ENCODE measurements around the gene PCCA.
"Not testable (repeated sequence)": the region's sequence is repeated elsewhere in the genome, so short reads cannot be mapped to it uniquely, and the experiment has no call there.

PCCA gene

DNA sequence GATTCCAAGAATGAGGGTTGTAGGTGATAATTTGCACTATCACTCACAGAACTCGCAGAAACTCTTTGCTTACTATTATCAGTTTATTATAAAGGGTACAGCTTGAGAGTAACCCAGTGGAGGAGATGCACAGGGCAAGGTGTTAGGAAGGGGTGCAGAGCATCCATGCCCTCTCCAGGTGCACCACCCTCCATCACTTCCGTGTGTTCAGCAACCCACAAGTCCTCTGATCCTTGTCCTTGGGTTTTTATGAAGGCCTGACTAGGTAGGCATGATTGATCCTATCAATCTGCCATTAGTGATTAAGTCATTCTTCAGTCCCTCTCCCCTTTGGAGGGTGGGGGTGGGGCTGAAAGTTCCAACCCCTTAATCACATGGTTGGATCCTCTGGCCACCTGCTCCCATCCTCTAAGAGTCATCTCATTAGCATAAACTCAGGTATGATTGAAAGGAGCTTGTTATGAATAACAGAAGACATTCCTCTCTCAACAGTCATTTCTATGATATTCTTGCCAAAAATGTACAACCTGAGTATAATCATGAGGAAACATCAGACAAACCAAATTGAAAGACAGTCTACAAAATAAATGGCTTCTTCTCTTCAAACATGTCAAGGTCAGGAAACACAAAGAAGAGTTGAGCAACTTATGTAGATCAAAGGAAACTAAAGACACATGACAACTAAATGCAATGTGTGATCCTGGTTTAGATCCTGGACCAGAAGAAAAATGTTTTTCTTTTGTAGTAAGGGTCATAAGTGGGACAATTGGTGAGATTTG lies 225.4 kb downstream of the PCCA start:
- DNase-seq, result no peak

DNA sequence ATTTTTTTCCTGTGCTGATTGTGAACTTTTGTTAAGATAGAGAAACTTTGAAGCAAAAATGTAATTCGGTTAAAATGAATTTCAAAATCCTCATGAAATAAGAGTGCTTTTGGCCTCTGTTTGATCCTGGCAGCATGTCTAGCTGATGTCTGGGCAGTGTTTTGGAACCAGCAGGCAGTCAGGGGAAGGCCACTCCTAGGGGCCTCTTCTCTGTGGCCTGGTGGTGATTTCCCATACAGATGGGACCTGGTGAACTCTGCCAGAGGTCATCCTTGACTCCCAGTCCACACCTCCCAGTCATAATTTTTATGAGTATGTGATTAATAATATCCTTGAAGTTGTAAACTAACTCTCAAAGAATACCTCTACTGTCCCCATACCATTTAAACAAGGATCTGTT lies 226.6 kb downstream of the PCCA start:
- no peak for DNase-seq

DNA sequence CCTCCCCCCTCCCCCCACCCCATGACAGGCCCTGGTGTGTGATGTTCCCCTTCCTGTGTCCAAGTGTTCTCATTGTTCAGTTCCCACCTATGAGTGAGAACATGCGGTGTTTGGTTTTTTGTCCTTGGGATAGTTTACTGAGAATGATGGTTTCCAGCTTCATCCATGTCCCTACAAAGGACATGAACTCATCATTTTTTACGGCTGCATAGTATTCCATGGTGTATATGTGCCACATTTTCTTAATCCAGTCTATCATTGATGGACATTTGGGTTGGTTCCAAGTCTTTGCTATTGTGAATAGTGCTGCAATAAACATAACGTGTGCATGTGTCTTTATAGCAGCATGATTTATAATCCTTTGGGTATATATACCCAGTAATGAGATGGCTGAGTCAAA lies 229.6 kb downstream of the PCCA start:
- DNase-seq, result not testable (repeated sequence)

DNA sequence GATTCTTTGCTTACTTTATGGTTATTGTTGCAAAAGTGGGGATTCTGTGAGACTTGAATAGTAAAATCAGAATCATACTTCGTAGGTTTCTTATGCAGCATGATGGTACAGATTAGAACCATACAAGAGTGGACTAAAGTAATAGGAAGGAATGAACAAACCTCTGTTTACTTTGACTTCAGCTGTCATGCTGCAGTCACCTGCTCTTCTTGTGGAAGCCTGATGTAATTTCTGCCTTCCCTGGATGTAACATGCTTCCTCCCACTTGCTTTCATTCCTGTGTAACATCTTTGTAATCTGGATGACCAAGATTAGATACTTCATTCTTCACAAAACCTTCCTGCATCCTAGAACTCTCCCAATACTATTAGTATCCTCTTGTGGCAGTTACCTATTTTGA lies 235.0 kb downstream of the PCCA start:
- no peak for DNase-seq

DNA sequence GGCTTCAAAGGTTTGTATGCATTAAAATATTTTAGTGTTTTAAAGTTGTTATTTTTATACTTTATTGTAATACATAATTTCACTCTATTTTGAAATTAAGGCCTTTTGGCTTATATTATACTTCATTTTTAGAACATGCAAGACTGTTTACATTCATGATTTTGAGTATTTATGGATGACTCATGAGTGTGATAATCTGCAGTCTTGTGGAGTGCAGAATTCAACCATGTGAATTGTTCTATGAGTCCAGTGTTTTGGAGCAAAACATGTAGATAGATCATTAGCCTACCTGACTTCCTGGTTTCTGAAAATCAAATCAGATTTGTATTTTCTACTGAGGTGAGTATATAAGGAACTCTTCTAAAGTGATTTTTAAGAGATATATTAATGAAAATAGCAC lies 241.8 kb downstream of the PCCA start:
- no peak for DNase-seq

DNA sequence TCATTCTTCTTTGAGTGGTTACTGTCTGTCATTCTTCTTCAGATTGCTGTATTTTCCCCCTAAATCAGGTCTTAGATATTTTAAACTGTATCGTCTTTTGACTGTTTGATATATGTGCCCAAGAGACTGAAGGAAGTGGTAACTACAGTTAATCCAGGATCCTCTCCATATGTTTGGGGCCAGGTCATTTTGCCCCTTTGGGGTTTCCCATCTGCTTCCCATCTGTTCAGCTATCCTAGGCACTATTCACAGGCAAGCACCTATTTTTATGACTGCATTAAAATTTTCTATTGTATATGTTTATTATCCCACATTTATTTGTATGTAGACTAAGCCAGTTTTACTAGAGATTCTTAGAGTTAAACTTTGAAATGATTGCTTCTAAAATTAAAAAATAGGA lies 244.2 kb downstream of the PCCA start:
- DNase-seq, result no peak

DNA sequence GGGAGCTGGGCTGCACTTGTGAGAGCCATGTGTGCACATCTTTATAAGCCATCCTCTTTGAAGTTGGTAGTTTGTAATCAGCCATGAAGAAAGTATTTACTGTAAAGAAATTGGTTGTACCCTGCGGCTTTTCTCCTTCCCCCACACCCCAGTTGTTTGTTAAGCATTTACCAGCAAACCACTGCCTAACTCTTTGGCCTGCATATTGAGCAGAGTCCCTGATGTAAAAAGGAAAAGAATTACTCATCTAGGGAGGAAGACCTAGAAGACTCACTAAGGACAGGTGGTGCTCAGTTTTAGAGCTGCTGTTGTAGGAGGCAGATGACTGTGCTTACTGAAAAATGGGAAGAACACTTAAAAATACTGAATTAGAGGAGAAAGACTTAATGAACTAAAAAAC lies 245.3 kb downstream of the PCCA start:
- no peak for DNase-seq

DNA sequence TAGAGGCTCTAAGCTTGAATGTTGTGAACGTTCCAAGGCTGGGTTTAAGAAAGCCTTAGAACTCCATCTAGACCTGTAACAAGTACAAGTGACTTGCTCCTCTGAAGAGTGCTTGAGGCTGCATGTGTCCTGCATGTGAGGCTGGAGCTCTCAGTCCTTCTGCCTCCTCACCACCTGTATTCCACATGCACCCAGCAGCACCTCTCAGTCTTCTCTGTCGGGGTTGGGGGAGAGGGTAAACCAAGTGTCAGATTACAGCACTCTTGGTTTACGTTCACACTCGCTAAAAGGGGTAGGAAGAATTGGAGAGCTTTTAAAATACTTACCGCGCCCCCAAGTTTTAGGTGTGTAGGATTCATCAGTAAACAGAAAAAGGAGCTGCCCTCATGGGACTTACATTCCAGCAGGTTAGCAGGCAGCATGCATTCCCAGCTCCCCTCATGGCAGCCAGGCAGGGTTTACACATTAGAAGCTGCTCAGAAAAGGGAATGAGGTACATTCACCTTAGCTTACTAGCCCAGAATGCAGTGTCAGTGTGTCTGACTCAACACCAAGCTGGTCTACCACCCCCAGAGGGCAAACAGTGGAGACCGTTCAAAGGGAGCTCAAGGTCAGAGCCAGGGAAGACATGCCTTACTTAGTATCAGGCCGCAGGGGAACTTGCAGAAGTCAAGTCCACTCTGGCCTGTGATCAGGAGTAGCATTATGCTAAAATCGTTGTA lies 248.1 kb downstream of the PCCA start:
- no peak for DNase-seq

DNA sequence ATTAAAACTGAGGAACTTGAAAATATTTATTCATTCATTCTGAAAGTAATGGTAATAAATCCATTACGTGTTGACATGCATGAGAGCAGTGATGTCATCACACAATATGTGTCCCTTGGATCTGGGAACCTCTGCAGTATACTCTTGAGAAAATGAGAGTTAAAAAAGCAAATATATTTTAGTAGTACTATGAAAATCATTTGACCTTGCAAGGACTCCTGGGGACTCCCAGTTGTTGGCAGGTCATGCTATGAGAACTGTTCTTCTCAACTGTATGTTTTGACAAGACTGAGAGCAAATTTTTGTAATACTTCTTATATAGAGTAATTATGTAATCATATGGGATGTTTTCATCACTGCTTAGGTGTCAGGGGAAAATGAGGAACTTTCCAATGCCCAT lies 249.4 kb downstream of the PCCA start:
- DNase-seq, result no peak

DNA sequence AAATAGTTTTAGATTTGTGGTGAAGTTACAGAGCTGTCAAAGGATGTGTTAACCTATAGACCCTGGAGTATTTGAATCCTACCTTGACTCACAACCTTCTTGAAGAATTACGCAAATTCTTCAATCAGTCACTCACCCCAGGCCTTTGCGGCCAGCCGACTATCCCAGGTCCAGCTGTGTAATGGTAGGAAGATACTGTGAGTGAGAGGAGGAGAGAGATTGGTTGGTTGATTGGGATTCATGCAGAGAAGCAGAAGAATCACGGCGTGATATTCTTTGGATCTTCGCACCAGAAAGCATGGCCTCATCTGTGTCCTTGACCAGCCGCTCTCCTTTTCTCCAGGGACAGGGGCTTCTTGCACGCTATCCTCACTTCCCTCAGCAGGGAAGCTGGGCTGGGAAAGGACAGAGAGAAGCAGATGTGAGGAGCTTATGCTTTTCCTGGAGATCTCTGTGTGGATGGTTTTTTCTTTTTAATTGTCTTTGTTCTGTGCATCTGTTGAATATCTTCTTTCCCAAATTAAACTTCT lies 250.6 kb downstream of the PCCA start:
- no peak for DNase-seq

DNA sequence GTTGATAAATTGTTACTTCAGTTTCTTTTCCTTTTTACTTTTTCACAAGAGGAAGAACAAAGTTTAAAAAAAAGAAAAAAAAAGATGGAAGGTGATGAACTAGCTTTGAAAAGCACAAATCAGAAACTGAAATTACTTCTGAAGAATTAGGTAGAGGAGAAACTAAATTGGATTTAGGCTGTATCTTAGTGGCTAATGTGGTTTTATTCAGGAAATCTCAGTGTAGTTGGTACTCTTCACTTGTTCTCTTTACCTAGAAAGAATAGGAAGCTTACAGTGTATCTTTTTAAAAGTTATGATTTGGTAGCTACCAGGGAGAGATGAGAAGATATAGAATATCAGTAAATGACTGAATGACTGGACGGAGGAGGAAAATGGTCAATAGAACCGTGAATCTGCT lies 252.0 kb downstream of the PCCA start:
- DNase-seq, result no peak

DNA sequence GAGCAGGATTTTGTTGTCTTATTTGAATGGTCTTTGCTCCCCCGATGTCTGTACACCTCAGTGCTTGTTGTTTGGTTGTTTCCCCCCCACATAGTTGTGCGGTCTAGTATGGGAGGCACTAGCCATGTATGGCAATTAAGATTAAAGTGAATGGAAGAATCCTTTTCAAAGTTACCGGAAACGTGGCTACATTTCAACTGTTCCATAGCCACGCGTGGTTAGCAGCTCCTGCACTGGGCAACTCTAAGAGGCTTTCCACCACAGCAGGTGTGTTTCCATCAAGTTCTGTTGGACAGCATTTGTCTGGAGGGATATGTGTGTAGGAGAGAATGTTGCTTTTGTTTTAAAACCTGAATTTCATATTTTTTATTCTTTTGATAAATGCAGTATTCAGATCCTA lies 252.4 kb downstream of the PCCA start:
- no peak for DNase-seq

DNA sequence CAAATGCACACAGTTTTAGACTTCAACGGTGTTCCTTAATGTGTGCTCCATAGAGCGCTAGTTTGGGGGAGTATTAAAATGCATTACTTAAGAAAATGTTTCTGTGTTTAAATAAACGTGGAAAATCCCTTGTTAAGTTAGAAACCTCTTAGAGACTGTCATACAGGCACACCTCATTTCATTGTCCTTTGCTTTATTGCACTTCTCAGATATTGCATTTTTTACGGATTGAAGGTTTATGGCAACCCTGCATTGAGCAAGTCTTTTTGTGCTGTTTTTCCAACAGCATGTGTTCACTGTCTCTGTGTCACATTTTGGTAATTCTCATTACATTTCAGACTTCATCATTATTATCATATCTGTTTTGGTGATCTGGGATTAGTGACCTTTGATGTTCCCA lies 255.7 kb downstream of the PCCA start:
- no peak for DNase-seq

DNA sequence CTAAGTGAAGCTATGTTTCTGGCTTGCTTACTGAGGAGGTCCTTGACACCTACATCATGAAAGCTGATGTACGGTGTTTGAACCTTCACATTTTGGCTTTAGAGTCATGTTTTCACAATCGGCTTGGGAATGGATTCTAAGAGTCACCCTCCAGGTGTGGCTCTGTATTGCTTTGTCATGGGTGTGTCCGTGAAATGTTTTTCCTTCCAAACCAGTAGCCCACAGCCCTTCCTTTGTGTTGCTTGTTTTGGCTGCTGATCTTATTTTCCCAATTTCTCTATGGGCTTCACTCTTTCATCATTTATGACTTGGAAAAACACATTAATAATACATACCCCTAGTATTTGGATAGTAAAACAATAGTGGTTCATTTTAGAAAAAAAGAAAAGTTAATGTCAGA lies 259.1 kb downstream of the PCCA start:
- DNase-seq, result no peak

DNA sequence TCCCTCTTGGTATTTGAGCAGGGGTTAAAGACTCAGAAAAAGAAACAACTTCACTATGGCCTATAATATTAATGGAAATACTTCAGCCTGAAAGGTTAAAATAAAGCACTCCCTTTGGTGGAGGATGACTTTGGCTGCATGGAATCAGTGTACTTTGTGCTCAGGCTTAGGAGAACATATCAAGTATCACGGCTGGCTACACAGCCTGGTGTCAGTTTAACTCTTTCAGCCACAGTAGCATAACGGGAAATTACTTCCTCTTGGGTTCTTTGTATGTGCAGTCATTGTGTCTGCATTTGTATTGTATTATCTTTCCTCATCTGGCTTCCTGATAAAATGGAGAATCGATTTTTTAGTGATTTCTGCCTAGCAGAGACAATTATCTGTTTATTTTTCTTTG lies 260.7 kb downstream of the PCCA start:
- no peak for DNase-seq

DNA sequence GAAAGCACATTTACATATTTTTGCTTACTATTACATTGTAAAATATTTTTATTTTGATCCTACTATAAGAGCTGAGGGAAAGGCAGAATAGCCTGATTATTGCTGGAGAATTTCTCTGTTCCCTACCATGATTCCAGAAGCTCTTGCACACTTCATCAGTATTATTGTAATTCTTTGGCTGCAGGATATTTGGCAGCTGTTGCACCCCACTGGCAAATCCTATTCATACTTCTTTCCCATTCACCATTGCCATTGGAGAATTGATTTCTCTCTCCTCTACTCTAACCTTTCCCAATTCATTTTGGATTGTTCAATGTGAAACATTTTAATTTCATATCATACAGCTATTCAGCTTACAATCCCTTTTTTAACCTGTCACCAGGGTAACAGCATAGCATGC lies 261.7 kb downstream of the PCCA start:
- no peak for DNase-seq

DNA sequence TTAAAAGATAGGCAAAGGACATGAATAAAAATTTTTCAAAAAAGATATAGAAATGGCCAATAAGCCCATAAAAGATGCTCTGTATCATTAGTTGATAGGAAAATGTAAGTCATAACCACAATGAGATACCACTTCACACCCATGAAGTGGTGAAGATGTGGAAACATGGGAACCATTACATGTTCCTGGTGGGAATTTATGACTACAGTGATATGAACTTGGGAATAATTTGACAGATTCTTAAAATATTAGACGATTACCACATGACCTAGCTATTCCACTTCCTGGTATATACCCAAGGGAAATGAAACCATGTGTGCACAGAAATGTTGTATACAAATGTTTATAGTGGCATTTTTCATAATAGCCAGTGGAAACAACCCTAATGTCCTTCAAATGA lies 267.5 kb downstream of the PCCA start:
- DNase-seq, result no peak

DNA sequence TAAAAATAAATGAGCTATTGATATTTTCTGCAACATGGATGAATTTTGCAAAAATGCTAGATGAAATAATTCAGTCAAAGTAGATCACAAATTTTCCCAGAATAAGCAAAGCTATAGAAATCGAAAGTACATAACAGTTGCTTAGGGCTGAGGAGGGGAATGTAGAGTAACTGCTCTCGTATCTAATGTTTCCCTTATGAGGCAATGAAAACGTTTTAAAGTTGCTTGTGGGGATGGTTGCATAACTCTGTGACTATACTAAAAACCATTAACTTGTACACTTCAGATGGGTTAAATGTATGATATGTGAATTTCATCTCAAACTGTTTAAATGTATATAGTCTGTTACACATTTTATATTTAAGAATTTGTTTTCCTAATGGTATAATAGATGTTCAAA lies 268.0 kb downstream of the PCCA start:
- DNase-seq, result no peak

DNA sequence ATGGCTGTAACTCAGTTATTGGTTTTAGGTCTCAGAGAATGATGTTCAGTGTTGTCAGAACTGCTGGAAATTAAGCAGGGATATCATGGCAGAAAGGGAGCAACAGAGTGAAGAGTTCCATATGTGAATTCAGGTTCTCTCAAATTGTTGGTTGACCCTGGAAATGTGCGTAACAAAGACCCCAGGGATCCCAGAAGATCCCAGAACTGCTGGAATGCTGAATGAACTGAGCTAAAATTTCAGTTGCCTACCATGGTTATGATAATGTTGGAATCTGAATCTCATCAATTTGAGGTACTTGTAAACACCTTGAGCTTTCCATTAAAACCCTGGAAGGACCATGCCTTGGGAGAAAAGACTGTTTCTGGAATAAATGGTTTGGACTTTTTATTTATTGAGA lies 268.9 kb downstream of the PCCA start:
- DNase-seq, result no peak

DNA sequence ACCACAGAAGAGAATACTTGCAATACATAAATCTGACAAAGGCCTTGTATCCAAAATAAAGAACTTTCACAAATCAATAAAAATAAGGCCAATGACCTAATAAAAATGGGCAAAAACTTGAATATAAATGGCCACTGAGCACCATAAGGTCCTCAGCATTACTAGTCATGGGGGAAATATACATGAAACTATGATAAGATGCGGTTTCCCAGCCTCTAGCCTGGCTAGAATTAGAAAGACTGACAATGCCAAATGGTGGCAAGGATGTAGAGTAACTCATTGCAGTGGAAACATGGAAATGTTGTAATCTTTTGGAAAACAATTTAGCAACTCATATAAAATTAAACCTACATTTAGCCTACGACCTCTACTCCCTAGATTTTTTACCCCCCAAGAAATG lies 272.6 kb downstream of the PCCA start:
- DNase-seq, result no peak

DNA sequence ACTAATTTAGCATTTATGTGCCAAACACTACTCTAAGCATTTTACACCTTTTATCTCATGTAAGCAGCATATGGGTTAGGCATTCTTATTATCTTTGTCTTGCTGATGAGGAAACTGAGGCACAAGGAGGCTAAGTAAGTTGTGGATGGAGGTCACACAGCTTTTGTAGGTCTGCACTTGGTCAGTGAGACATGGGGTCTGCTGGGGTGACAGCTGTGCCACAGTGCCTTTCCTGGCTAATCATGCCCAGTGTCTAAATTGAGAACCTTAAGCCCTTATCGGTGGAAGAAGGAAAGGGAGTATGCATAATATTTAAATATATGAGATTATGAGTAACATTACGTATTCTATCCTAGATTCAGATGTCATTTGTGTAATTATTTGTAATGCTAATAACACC lies 273.5 kb downstream of the PCCA start:
- DNase-seq, result no peak

DNA sequence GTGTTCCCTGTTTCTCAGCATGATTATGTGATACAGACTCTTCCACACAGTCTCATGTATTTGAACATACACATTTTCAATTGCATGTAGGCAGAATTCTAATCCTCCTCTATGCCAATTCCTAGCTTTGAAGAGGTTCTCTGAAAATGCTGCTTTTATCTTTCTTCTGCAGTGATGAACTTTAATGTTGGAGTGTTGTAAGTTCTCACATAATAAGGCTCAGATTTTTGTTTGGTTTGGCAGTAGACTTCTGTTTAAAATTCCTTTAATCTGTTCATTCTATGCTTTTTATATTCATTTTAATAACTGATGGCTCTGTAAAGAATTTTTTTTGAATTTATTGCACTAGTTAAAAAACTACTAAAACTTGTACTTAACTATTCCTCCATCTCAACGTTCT lies 273.9 kb downstream of the PCCA start:
- no peak for DNase-seq

DNA sequence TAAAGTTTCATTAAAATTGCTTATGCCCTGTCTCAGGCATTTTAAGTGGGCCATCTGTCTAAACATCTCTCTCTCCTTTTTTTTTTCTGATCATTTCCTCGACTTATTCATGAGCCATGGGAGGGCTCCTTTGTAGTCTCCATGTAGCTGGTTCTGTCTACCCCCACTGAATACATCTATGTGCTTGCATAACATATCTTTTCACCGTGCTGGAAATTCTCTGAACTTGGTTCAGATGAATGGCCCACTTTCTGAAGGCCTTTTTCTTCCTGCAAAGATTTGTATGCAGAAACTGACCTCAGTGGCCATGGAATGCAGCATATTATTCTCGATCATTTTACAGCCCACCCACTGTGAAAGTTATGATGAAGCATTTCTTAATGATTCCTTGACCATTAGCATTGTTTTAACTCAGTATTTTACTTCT lies 274.4 kb downstream of the PCCA start:
- DNase-seq, result no peak

DNA sequence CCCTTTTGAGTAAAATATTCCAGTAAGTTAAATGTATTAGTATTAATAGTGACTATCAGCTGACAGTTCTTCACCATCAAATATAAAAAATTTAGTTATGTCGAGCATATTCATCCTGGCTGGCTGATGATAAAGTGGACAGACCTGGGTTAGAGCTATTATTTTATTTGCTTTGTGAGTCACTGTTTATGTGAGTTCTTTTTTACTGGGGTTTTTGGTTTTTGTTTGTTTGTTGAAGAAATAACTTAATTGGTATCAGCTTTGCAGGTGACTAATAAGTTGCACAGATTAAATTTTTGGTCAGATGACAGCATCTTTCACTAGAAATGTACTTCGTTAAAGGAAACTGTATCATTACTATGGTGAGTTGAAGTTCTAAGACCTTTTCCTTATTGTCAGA lies 275.0 kb downstream of the PCCA start:
- DNase-seq, result no peak

DNA sequence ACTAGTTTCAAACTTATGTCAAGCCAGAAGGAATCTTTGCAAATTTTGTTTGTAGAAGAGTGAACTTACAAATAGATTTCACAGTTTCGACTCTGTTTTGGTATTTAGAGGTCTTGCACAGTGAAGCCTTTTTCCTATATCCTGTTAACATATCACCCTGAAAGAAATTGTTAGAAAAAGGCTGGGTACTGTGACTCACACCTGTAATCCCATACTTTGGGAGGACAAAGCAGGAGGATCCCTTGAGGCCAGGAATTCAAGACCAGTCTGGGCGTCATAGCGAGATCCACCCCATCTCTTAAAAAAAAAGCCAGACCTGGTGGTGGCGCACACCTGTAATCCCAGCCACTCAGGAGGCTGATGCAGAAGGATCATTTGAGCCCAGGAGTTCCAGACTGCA lies 275.7 kb downstream of the PCCA start:
- no peak for DNase-seq
